HepG2 (cell line): ENCODE results near the gene ARGLU1. TPM values are rescaled to one million over a fixed set of nuclear protein-coding genes. Genes with fewer than 3 reads are reported as not detected.

Experiments
- ATAC-seq: fragments of 200-7000 bp; cut with Tn5 transposase; 3 replicates; pipeline ENCODE4 v1.9.1; 2020; ENCODE audit warnings: mild to moderate bottlenecking, moderate library complexity
- BruUV-seq: library from RNA; stranded (reverse); fragments of 400-500 nt; replicated peaks from 2 replicates; lab custom pipeline; 2021; lab: Mats Ljungman, UMichigan
- CTCF ChIA-PET: fragments of 300-600 bp; formaldehyde crosslinking; extraction: SDS; loops from one replicate; lab custom pipeline; 2021; ENCODE audit warnings: low total read pairs, inconsistent platforms, low intra/inter-chr PET ratio; lab: Yijun Ruan, JAX
- POLR2A ChIA-PET: fragments of 350-600 bp; sonication (Branson Sonifier 250); formaldehyde crosslinking; loops from one replicate; lab custom pipeline; 2020; ENCODE audit warnings: antibody characterized with exemption, inconsistent platforms; lab: Yijun Ruan, JAX
- DNase-seq: peaks from one replicate; pipeline ENCODE4 v3.0.0-alpha.2; 2015; ENCODE audit warnings: low spot score
- FAIRE-seq: peaks from 3 replicates; lab custom pipeline; 2011; peaks lifted over from hg19 to GRCh38; lab: Jason Lieb, UNC
- H2AFZ ChIP-seq: one replicate; pipeline ENCODE4 v1.6.1; 2011; ENCODE audit warnings: low read length, inconsistent platforms
- H3K27ac ChIP-seq: fragments of 300-600 bp; 3 replicates; pipeline ENCODE4 v1.8.0; 2011; ENCODE audit warnings: mixed run types, mild to moderate bottlenecking, mixed read lengths, low read length, inconsistent platforms; ENCODE audit not compliant: insufficient read depth; ENCODE audit errors: extremely low read length
- H3K27me3 ChIP-seq, 2 experiments: fragments of 200-600 bp in 1 of 2; 2 replicates in 1 of 2; 3 replicates in 1 of 2; pipeline versions ENCODE4 v1.6.0 to v1.8.0; 2011; ENCODE audit warnings: low read length in 2 of 2, mild to moderate bottlenecking in 2 of 2, moderate library complexity in 2 of 2, inconsistent platforms in 1 of 2; ENCODE audit not compliant: insufficient read depth in 2 of 2, control insufficient read depth in 1 of 2
- H3K36me3 ChIP-seq, 2 experiments: fragments of 200-600 bp in 1 of 2; replicated peaks in 1 of 2; 2 replicates in 1 of 2; 3 replicates in 1 of 2; pipeline versions ENCODE4 v1.5.1 to v1.8.0; 2011; ENCODE audit warnings: low read length in 2 of 2, inconsistent platforms in 1 of 2; ENCODE audit not compliant: insufficient read depth in 2 of 2, control insufficient read depth in 1 of 2
- H3K4me1 ChIP-seq: 2 replicates; pipeline ENCODE4 v1.5.1; 2012; ENCODE audit warnings: low read length, inconsistent platforms; ENCODE audit not compliant: insufficient read depth
- H3K4me2 ChIP-seq: 2 replicates; pipeline ENCODE4 v1.6.0; 2011; ENCODE audit warnings: low read depth, low read length, inconsistent platforms
- H3K4me3 ChIP-seq, 3 experiments: fragments of 200-600 bp in 1 of 3; sonication (generic), shearing (Covaris generic) in 1 of 3; replicated peaks in 1 of 3; 2 replicates each; pipeline ENCODE4 v1.5.1; 2011 to 2016; ENCODE audit warnings: low read length in 3 of 3, inconsistent platforms in 2 of 3, low read depth in 2 of 3, mild to moderate bottlenecking in 2 of 3, control low read depth in 1 of 3, mixed read lengths in 1 of 3; ENCODE audit not compliant: insufficient read depth in 1 of 3
- H3K79me2 ChIP-seq: one replicate; pipeline ENCODE4 v1.6.1; 2011; ENCODE audit warnings: low read length, inconsistent platforms; ENCODE audit not compliant: insufficient read depth
- H3K9ac ChIP-seq: 2 replicates; pipeline ENCODE4 v1.6.0; 2011; ENCODE audit warnings: mild to moderate bottlenecking, low read depth, low read length, inconsistent platforms; ENCODE audit not compliant: insufficient read depth
- H3K9me3 ChIP-seq: 2 replicates; pipeline ENCODE4 v1.5.1; 2012; ENCODE audit warnings: mild to moderate bottlenecking, low read length
- H4K20me1 ChIP-seq: 2 replicates; pipeline ENCODE4 v1.6.0; 2011; ENCODE audit warnings: inconsistent platforms, mild to moderate bottlenecking, low read length, moderate library complexity; ENCODE audit not compliant: insufficient read depth
- AKAP8 ChIP-seq: sonication (generic); formaldehyde crosslinking; IDR thresholded peaks from 2 replicates; pipeline ENCODE4 v1.5.1; 2020; ENCODE audit warnings: mild to moderate bottlenecking, missing genetic modification reagents
- KAT8 ChIP-seq: IDR thresholded peaks from 2 replicates; pipeline ENCODE4 v1.6.1; 2016; ENCODE audit warnings: missing genetic modification reagents, missing compliant biosample characterization
- MAFG ChIP-seq: sonication (generic); formaldehyde crosslinking; IDR thresholded peaks from 2 replicates; pipeline ENCODE4 v1.5.1; 2020; ENCODE audit warnings: mild to moderate bottlenecking, missing genetic modification reagents
- MZF1 ChIP-seq: sonication (generic); formaldehyde crosslinking; IDR thresholded peaks from 2 replicates; pipeline ENCODE4 v1.8.1; 2023; ENCODE audit warnings: mild to moderate bottlenecking, missing genetic modification reagents, borderline replicate concordance
- NFE2L1 ChIP-seq: sonication (generic); formaldehyde crosslinking; IDR thresholded peaks from 2 replicates; pipeline ENCODE4 v1.4.0; 2020; ENCODE audit warnings: missing genetic modification reagents, mild to moderate bottlenecking, borderline replicate concordance
- NFRKB ChIP-seq: fragments of 450-650 bp; IDR thresholded peaks from 2 replicates; pipeline ENCODE4 v1.6.1; 2017
- NPAS2 ChIP-seq: sonication (generic); formaldehyde crosslinking; IDR thresholded peaks from 2 replicates; pipeline ENCODE4 v1.8.0; 2022; ENCODE audit warnings: mild to moderate bottlenecking, missing genetic modification reagents, borderline replicate concordance
- PBX3 ChIP-seq: sonication (generic); formaldehyde crosslinking; IDR thresholded peaks from 2 replicates; pipeline ENCODE4 v1.8.1; 2023; ENCODE audit warnings: missing genetic modification reagents, inconsistent platforms, borderline replicate concordance
- RARA ChIP-seq: IDR thresholded peaks from 2 replicates; pipeline ENCODE4 v1.6.1; 2016; ENCODE audit warnings: missing genetic modification reagents, missing compliant biosample characterization
- SMYD3 ChIP-seq: sonication (generic); formaldehyde crosslinking; IDR thresholded peaks from 2 replicates; pipeline ENCODE4 v1.8.1; 2023; ENCODE audit warnings: mild to moderate bottlenecking, missing genetic modification reagents
- SP140L ChIP-seq: sonication (generic); formaldehyde crosslinking; IDR thresholded peaks from 2 replicates; pipeline ENCODE4 v1.4.0; 2020; ENCODE audit warnings: missing genetic modification reagents, borderline replicate concordance
- ZNF335 ChIP-seq: sonication (generic); formaldehyde crosslinking; IDR thresholded peaks from 2 replicates; pipeline ENCODE4 v1.4.0; 2020; ENCODE audit warnings: missing genetic modification reagents
- ZNF589 ChIP-seq: sonication (generic); formaldehyde crosslinking; conservative IDR thresholded peaks from 2 replicates; pipeline ENCODE4 v1.8.0; 2022; ENCODE audit warnings: mild to moderate bottlenecking, moderate library complexity, missing genetic modification reagents
- ZNF644 ChIP-seq: IDR thresholded peaks from 2 replicates; pipeline ENCODE4 v1.6.1; 2016; ENCODE audit warnings: low read depth
- ZNF878 ChIP-seq: sonication (generic); formaldehyde crosslinking; IDR thresholded peaks from 2 replicates; pipeline ENCODE4 v1.8.1; 2023; ENCODE audit warnings: mild to moderate bottlenecking, missing genetic modification reagents, moderate library complexity
- ZNF883 ChIP-seq: sonication (generic); formaldehyde crosslinking; IDR thresholded peaks from 2 replicates; pipeline ENCODE4 v1.5.1; 2020; ENCODE audit warnings: mild to moderate bottlenecking, missing genetic modification reagents; ENCODE audit errors: not compliant biosample characterization
- WGBS: methylation state at CpG from one replicate; pipeline ENCODE4 v1.1.6; 2017; ENCODE audit warnings: low lambda C conversion rate; 5-methylcytosine and 5-hydroxymethylcytosine counted together
- in situ Hi-C: cut with HindIII; loops from 2 replicates; pipeline ENCODE4 v1.10.0; 2017; ENCODE audit warnings: low pct_unique_long_range_greater_than_20kb; ENCODE audit not compliant: extremely low pct_ligation_motif_present
- intact Hi-C: fragments of 100-400 bp; cut with micrococcal nuclease; formaldehyde crosslinking; loops from one replicate; pipeline ENCODE4 v1.10.0; 2022; ENCODE audit not compliant: unreplicated experiment
- polyA plus RNA-seq, 8 experiments: library from polyadenylated mRNA; depleted of rRNA in 3 of 8; stranded (reverse) in 7 of 8; unstranded in 1 of 8; fragments of >200 nt; fragmentation: Illumina TruSeq in 4 of 8; extraction: Trizol in 4 of 8; gene quantifications; 2 replicates each; pipeline versions ENCODE4 v1.2.1 to v1.2.3, GENCODE V29; 2011 to 2016; ENCODE audit warnings: low read depth in 4 of 8, missing spikeins in 1 of 8, mixed read lengths in 1 of 8; ENCODE audit not compliant: insufficient read depth in 1 of 8
- total RNA-seq, 5 experiments: library from RNA; depleted of rRNA; stranded (reverse); fragments of >200 nt; fragmentation: Illumina TruSeq; extraction: Trizol; gene quantifications; 2 replicates each; pipeline ENCODE4 v1.2.3, GENCODE V29; 2016; ENCODE audit warnings: low read depth in 1 of 5
- TF ChIP-seq, protein P1 (sequence below): sonication (generic); formaldehyde crosslinking; IDR thresholded peaks from 2 replicates; pipeline ENCODE4 v1.4.0; 2020; ENCODE audit warnings: missing genetic modification reagents
- TF ChIP-seq, protein P2 (sequence below): sonication (generic); formaldehyde crosslinking; IDR thresholded peaks from 2 replicates; pipeline ENCODE4 v1.4.0; 2020; ENCODE audit warnings: missing genetic modification reagents

ARGLU1 gene
- total and polyA plus RNA-seq, 2 of the 13 experiments (the other 11 are each of a cell fraction or from before 2014, with no cell fraction given), result 47.1 to 70.6 TPM

DNA sequence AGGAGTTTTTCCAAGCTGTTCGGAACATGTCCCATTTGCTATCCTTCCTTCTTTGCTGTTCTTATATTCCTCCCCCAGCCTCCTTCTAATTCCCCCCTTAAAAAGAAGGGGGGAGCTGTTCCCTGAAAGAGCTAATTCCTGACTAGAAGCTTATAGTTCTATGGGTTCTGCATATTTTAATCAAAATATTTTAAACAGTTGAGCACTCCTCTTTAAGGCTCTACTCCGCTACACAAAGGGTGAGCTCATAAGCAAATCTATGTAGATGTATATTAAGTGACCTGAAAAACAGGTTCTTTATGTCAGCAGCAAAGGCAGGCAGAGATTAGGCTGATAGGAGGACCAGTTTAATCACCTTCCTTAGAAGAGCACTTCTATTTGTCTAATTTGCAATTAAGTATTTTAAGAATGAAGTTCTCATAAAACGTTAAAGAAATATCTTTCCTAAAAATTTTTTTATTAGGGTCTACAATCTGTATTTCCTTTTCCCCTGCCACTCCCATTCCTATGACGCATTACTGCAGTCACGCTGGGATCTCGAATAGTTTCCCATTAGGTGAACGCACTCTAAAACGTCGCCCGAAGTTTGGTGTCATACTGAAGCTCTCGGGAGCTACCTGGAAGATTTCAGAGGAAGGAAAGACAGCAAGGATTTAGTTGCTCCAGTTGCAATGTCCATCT, 37.6 kb downstream of the ARGLU1 start:
- BruUV-seq, result no TSS peak
- Histone ChIP-seq H3K27me3 (peaks cover 2 to 13% of the 10 kb centered on the region in 2 experiments; a peak in 2 of 5 replicates), H3K79me2 (no peaks in the 10 kb centered on the region), H3K27ac (no peak overlapping the region), H4K20me1 (no peaks in the 10 kb centered on the region), H3K4me2 (no peak overlapping the region), H3K4me1 (peaks cover 8% of the 10 kb centered on the region), H2AFZ (no peak overlapping the region), H3K9ac (no peak overlapping the region), H3K36me3 (no peaks in the 10 kb centered on the region), H3K4me3 (no peak overlapping the region), H3K9me3 (no peaks in the 10 kb centered on the region)
- ChIA-PET POLR2A (no interaction called here), CTCF (no interaction called here)
- TF ChIP-seq, protein P1, sequence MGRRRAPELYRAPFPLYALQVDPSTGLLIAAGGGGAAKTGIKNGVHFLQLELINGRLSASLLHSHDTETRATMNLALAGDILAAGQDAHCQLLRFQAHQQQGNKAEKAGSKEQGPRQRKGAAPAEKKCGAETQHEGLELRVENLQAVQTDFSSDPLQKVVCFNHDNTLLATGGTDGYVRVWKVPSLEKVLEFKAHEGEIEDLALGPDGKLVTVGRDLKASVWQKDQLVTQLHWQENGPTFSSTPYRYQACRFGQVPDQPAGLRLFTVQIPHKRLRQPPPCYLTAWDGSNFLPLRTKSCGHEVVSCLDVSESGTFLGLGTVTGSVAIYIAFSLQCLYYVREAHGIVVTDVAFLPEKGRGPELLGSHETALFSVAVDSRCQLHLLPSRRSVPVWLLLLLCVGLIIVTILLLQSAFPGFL (CRISPR knock-in tag), result no peak
- TF ChIP-seq PBX3 (CRISPR knock-in tag), result no peak
- TF ChIP-seq RARA (CRISPR knock-in tag), result no peak
- no peak for TF ChIP-seq SP140L (CRISPR knock-in tag)
- TF ChIP-seq AKAP8 (CRISPR knock-in tag), result no peak
- no peak for TF ChIP-seq NFRKB
- no peak for TF ChIP-seq KAT8 (CRISPR knock-in tag)
- TF ChIP-seq SMYD3 (CRISPR knock-in tag), result no peak
- TF ChIP-seq NFE2L1 (CRISPR knock-in tag), result no peak
- TF ChIP-seq ZNF883 (CRISPR knock-in tag), result no peak
- no peak for TF ChIP-seq NPAS2 (CRISPR knock-in tag)
- no peak for TF ChIP-seq ZNF335 (CRISPR knock-in tag)
- no peak for TF ChIP-seq MZF1
- TF ChIP-seq, protein P2, sequence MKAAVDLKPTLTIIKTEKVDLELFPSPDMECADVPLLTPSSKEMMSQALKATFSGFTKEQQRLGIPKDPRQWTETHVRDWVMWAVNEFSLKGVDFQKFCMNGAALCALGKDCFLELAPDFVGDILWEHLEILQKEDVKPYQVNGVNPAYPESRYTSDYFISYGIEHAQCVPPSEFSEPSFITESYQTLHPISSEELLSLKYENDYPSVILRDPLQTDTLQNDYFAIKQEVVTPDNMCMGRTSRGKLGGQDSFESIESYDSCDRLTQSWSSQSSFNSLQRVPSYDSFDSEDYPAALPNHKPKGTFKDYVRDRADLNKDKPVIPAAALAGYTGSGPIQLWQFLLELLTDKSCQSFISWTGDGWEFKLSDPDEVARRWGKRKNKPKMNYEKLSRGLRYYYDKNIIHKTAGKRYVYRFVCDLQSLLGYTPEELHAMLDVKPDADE (CRISPR knock-in tag), result no peak
- no peak for TF ChIP-seq ZNF589 (CRISPR knock-in tag)
- no peak for TF ChIP-seq ZNF878 (CRISPR knock-in tag)
- no peak for TF ChIP-seq ZNF644
- no peak for TF ChIP-seq MAFG (CRISPR knock-in tag)
- no peak for FAIRE-seq
- WGBS, result 66% methylated on average over 11 of the region's 11 CpGs
- intact Hi-C loops, result loop anchor here (10.0 kb wide), 3 partner anchors 384 to 1956 kb away; no protein-coding TSS in a partner anchor
- no peak for DNase-seq
- in situ Hi-C loops, result loop anchor here (10.0 to 25.0 kb wide), 3 partner anchors 584 to 1968 kb away; no protein-coding TSS in a partner anchor
- no peak for ATAC-seq
